Memory B cell (primary cell): ENCODE data around the gene NOTCH2.

Experiments
- ATAC-seq: fragments of 150-1000 bp; cut with Tn5 transposase; 2 replicates; pipeline ENCODE4 v1.10.0; 2021; ENCODE audit warnings: low read depth, mild to moderate bottlenecking, moderate library complexity
- DNase-seq, 2 donors: peaks; one replicate each; pipeline ENCODE4 v3.0.0; 2022; ENCODE audit warnings: low spot score in 2 of 2
- H3K27ac Mint-ChIP-seq: one replicate; pipeline ENCODE4 v1.8.0; 2022; ENCODE audit warnings: mild to moderate bottlenecking, moderate library complexity, mixed read lengths
- H3K27me3 Mint-ChIP-seq: one replicate; pipeline ENCODE4 v1.8.0; 2022; ENCODE audit warnings: mixed read lengths
- H3K36me3 Mint-ChIP-seq: one replicate; pipeline ENCODE4 v1.8.0; 2022; ENCODE audit warnings: mild to moderate bottlenecking, mixed read lengths
- H3K4me1 Mint-ChIP-seq: one replicate; pipeline ENCODE4 v1.8.0; 2022; ENCODE audit warnings: mixed read lengths
- H3K4me3 Mint-ChIP-seq: one replicate; pipeline ENCODE4 v1.8.0; 2022; ENCODE audit warnings: mild to moderate bottlenecking, moderate library complexity, mixed read lengths
- H3K9me3 Mint-ChIP-seq: one replicate; pipeline ENCODE4 v1.8.0; 2022; ENCODE audit warnings: mixed read lengths

NOTCH2 gene

DNA sequence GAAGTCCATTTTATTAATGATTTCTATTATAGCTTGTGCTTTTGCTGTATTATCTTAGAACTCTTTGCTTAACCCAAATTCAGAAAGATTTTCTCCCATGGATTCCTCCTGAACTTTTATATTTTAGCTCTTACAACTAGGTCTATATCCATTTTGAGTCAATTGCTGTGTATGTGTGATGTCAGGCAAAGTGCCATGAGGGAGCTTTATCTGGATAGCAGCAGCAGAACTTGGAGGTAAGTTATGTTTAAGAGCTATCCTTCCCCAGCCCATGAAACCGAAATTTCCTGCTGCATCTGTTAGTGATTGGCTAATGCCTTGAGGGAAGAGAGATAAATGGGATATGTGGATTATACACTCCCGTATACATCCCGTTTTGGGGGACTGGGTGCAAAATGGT lies 203.0 kb downstream of the NOTCH2 start:
- Mint-ChIP-seq H3K9me3 (no peaks in the 10 kb centered on the region), H3K36me3 (no peaks in the 10 kb centered on the region), H3K27me3 (peaks cover 7% of the 10 kb centered on the region), H3K4me1 (no peaks in the 10 kb centered on the region), H3K27ac (no peak overlapping the region), H3K4me3 (no peak overlapping the region)
- DNase-seq (no peak), ATAC-seq (no peak)

- Mint-ChIP-seq H3K27ac (no peak overlapping the region), H3K4me3 (no peak overlapping the region), H3K4me1 (no peaks in the 10 kb centered on the region), H3K36me3 (no peaks in the 10 kb centered on the region), H3K9me3 (no peaks in the 10 kb centered on the region), H3K27me3 (peaks cover 6% of the 10 kb centered on the region)
- DNase-seq (no peak), ATAC-seq (no peak)
These were observed 203.8 kb downstream of the NOTCH2 start for GRCh38 chr1:119865627-119866026.

- Mint-ChIP-seq H3K36me3 (no peaks in the 10 kb centered on the region), H3K27me3 (peaks cover 14% of the 10 kb centered on the region), H3K9me3 (no peaks in the 10 kb centered on the region), H3K4me3 (no peak overlapping the region), H3K27ac (no peak overlapping the region), H3K4me1 (no peaks in the 10 kb centered on the region)
- no peak for ATAC-seq
- no peak for DNase-seq
These were observed 207.2 kb downstream of the NOTCH2 start for GRCh38 chr1:119862276-119862675.
